Retinal pigment epithelial cell (primary cell): ENCODE measurements around the gene UBASH3B.

Source experiments
- DNase-seq: peaks from one replicate; pipeline ENCODE4 v3.0.0-alpha.2; 2010; ENCODE audit warnings: low read depth
- H3K4me3 ChIP-seq: 2 replicates; pipeline ENCODE4 v1.5.1; 2011; ENCODE audit warnings: mild to moderate bottlenecking, low read length, control low read depth, moderate library complexity
- TF ChIP-seq, protein P1 (sequence below): conservative IDR thresholded peaks from 2 replicates; pipeline ENCODE4 v1.5.1; 2011; ENCODE audit warnings: low read depth, low read length, control low read depth, inconsistent platforms

Gene UBASH3B

DNA sequence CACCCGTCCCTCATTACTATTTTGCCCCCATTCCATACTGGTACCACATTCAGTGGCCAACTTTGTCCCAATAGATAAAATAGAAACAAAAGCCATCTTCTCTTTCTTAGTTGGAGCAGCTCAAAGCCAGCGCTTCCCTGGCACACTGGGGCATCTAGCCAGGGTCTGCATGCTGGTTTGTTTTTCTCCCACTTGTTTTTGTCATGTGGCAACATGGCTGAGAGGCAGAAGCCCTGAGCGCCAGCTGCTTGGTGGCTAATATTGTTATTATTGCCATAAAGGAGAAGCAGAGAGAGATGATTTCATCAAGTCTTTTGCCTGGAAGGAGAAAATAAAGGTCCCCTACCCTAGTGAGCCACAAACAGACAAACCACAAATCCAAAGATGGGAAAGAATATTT is 134.4 kb downstream of the UBASH3B start:
- DNase-seq, result no peak
- H3K4me3 ChIP-seq, result no peak overlapping the region
- TF ChIP-seq, protein P1, sequence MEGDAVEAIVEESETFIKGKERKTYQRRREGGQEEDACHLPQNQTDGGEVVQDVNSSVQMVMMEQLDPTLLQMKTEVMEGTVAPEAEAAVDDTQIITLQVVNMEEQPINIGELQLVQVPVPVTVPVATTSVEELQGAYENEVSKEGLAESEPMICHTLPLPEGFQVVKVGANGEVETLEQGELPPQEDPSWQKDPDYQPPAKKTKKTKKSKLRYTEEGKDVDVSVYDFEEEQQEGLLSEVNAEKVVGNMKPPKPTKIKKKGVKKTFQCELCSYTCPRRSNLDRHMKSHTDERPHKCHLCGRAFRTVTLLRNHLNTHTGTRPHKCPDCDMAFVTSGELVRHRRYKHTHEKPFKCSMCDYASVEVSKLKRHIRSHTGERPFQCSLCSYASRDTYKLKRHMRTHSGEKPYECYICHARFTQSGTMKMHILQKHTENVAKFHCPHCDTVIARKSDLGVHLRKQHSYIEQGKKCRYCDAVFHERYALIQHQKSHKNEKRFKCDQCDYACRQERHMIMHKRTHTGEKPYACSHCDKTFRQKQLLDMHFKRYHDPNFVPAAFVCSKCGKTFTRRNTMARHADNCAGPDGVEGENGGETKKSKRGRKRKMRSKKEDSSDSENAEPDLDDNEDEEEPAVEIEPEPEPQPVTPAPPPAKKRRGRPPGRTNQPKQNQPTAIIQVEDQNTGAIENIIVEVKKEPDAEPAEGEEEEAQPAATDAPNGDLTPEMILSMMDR, result no peak

DNA sequence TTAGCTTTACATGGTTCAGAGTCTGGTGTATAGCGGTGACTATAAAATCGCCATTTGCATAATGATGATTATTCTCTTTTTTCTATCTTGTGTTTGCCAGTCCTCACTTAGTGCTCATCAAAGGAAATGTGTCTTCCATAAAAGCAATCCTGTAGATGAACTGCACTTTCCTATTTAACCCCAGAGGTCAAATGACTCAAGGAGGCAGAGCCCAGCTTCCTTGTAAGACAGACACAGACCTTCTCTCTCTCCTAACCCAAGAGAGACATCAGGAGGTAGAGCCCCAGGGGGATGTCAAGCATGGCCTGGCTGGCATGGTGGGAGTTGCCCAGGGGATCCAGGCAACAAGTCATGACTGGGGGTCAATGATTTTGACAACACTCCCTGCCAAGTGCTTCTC is 135.9 kb downstream of the UBASH3B start:
- no peak for DNase-seq
- H3K4me3 ChIP-seq, result no peak overlapping the region
- TF ChIP-seq, protein P1, result no peak

DNA sequence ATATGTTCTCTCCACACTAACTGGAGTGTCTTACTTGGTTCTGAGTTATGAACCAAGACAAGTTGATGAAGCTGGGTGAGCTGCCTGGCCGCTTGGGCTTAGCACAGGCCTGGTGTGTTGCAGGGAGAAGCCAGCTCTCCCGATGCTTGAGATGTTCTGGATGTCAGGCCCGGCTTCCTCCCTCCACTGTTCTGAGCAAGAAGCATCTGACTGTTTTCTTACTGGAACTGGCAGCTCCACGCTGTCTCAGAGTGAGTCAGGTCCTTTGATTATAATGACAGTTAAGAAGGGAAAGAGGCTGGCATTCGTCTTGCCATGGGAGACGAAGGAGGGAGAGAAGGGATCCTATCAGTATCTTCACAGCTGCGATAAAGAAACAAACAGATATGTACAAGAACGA is 136.3 kb downstream of the UBASH3B start:
- H3K4me3 ChIP-seq, result no peak overlapping the region
- TF ChIP-seq, protein P1, result no peak
- DNase-seq, result peak; percentile 27

DNA sequence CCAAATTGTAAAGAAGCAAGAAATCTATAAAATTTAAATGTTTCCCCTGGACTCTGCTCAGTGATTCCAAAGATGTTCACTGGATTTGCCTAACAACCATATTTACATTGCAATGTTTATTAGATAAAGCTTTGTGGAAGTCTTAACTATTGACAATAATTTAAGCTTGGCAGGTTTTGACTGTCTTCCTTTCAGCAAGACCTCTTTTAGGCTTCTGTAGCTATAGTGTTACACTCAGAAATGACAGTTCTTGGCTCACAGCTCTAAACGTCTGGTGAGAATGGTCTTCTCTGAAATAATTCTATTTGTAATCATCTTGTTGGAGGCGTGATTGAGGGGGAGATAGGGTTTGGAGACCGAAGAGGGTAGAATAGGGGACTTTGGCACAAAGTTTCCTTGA is 138.0 kb downstream of the UBASH3B start:
- no peak for DNase-seq
- no peak overlapping the region for H3K4me3 ChIP-seq
- TF ChIP-seq, protein P1, result no peak

DNA sequence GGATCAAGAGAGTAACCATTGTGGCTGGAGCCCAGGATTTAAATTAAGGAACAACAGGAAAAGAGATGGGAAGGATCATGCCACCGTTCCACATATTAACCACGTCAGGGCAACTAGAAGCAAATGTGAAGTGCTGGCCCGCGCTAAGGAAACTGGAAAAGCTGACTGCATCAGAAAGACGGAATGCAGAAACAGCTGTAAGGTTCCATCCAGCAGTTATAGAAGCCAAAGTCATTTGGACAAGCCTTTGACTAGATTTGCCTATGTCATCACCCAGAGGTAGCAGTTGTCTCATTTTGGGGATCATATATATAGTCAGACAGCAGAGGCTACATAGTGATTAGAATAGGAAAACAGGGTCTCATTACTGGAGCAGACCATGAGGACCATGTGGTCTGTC is 139.8 kb downstream of the UBASH3B start:
- DNase-seq, result no peak
- TF ChIP-seq, protein P1, result no peak
- H3K4me3 ChIP-seq, result no peak overlapping the region

DNA sequence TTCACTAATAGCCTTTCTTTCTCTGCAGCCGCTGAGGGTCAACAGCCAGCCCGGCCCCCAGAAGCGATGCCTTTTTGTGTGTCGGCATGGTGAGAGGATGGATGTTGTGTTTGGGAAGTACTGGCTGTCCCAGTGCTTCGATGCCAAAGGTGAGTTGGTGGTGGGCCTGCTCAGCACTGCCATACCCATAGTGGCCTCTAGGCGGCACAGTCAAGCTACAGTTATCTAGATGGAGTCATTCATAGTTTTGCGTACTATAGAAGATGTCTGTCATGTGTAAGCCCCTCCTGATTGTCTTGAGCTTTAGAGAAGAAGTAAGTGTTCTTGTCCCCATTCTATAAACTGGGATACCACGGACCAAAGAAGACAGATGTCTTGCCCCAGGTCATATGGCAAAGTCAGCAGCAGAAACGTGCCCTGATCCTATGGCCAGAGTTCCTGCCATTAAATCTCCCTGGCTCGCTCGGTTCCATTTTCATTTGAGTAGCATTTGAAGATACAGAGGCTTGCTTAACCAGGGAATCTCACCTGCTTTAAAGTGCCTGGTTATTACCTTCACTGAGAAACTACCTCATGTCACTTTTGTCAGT is 140.7 kb downstream of the UBASH3B start:
- TF ChIP-seq, protein P1, result peak; percentile 85
- no peak for DNase-seq
- no peak overlapping the region for H3K4me3 ChIP-seq

DNA sequence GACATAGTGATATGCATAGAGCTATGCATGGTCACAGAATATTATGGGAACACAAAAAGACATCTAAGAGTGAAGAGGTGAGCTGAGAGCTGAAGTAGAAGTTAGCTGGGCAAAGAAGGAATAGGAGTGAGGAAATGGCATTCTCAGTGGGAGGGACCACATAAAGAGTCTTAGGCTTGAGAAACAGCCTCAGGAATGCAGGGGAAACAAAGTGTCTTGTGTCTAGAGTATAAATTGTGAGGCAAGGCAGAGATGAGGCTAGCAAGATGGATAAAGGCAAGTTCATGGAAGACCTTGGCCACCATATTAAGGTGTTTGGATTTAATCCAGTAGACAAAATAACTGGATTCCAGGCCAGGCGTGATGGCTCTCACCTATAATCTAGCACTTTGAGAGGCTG is 142.1 kb downstream of the UBASH3B start:
- no peak for DNase-seq
- TF ChIP-seq, protein P1, result no peak

More for the DNA sequence above, 142.1 kb downstream of the UBASH3B start:
- H3K4me3 ChIP-seq, result no peak overlapping the region
